ENCODE measurements around the gene TMPRSS13.
"Not testable (repeated sequence)": the region's sequence is repeated elsewhere in the genome, so short reads cannot be mapped to it uniquely, and the experiment has no call there.

TMPRSS13 gene

GRCh38 chr11:117950993-117951961 is 22.1 kb upstream of the TMPRSS13 start:
- DNase-seq (ENCODE audit: low read depth) = peak; percentile 38

- DNase-seq (ENCODE audit: low read depth) = peak; percentile 63
These were observed 21.1 kb upstream of the TMPRSS13 start for GRCh38 chr11:117950301-117950700.

- DNase-seq (ENCODE audit: low read depth) = no peak
These were observed 19.9 kb upstream of the TMPRSS13 start for GRCh38 chr11:117949062-117949461.

- DNase-seq (ENCODE audit: low read depth) = not testable (repeated sequence)
These were observed 19.3 kb upstream of the TMPRSS13 start for GRCh38 chr11:117948466-117948865.

- DNase-seq (ENCODE audit: low read depth) = not testable (repeated sequence)
These were observed 18.5 kb upstream of the TMPRSS13 start for GRCh38 chr11:117947751-117948150.

- peak; percentile 50 for DNase-seq (ENCODE audit: low read depth)
These were observed 17.8 kb upstream of the TMPRSS13 start for GRCh38 chr11:117946842-117947526.

GRCh38 chr11:117946156-117946841 is 17.1 kb upstream of the TMPRSS13 start:
- no peak for DNase-seq (ENCODE audit: low read depth)

- no peak for DNase-seq (ENCODE audit: low read depth)
These were observed 16.0 kb upstream of the TMPRSS13 start for GRCh38 chr11:117945047-117945810.

- DNase-seq (ENCODE audit: low read depth) = no peak
These were observed 15.4 kb upstream of the TMPRSS13 start for GRCh38 chr11:117944554-117944953.

GRCh38 chr11:117941976-117942654 is 12.9 kb upstream of the TMPRSS13 start:
- DNase-seq (ENCODE audit: low read depth) = no peak

- DNase-seq (ENCODE audit: low read depth) = no peak
These were observed 12.0 kb upstream of the TMPRSS13 start for GRCh38 chr11:117941163-117941707.

GRCh38 chr11:117940736-117941135 is 11.5 kb upstream of the TMPRSS13 start:
- DNase-seq (ENCODE audit: low read depth) = no peak

- DNase-seq (ENCODE audit: low read depth) = no peak
These were observed 7.8 kb upstream of the TMPRSS13 start for GRCh38 chr11:117936973-117937372.

- DNase-seq (ENCODE audit: low read depth) = no peak
These were observed 5.5 kb upstream of the TMPRSS13 start for GRCh38 chr11:117934526-117935307.

GRCh38 chr11:117933930-117934329 is 4.7 kb upstream of the TMPRSS13 start:
- no peak for DNase-seq (ENCODE audit: low read depth)

- no peak for DNase-seq (ENCODE audit: low read depth)
These were observed 4.3 kb upstream of the TMPRSS13 start for GRCh38 chr11:117933475-117933874.

- DNase-seq (ENCODE audit: low read depth) = no peak
These were observed 3.7 kb upstream of the TMPRSS13 start for GRCh38 chr11:117932947-117933346.

- DNase-seq (ENCODE audit: low read depth) = no peak
These were observed 3.2 kb upstream of the TMPRSS13 start for GRCh38 chr11:117932426-117932825.

GRCh38 chr11:117931971-117932370 is 2.8 kb upstream of the TMPRSS13 start:
- no peak for DNase-seq (ENCODE audit: low read depth)

- no peak for DNase-seq (ENCODE audit: low read depth)
These were observed 2.2 kb upstream of the TMPRSS13 start for GRCh38 chr11:117931331-117931950.

All from T-helper 22 cell (primary cell).